Ovary (tissue), 9 donors: ENCODE data around the gene RCOR3. TPM values are rescaled to one million over a fixed set of nuclear protein-coding genes. Genes with fewer than 3 reads are reported as not detected.

Experiments used
- DNase-seq, 5 donors: peaks; one replicate each; pipeline ENCODE4 v3.0.0-alpha.2; 2019 to 2020
- H3K27ac ChIP-seq, 2 donors: fragments of 200-600 bp; one replicate each; pipeline versions ENCODE4 v1.5.1 to v1.8.0; 2019 to 2022
- H3K27me3 ChIP-seq: fragments of 200-600 bp; one replicate; pipeline ENCODE4 v1.8.0; 2022
- H3K36me3 ChIP-seq: fragments of 200-600 bp; sonication (generic); one replicate; pipeline ENCODE4 v1.5.1; 2019
- H3K4me1 ChIP-seq: one replicate; pipeline ENCODE4 v1.8.1; 2013; ENCODE audit warnings: mild to moderate bottlenecking, moderate library complexity; ENCODE audit not compliant: insufficient read depth
- H3K4me3 ChIP-seq: fragments of 200-600 bp; sonication (generic); one replicate; pipeline ENCODE4 v1.5.1; 2017
- H3K9me3 ChIP-seq, 2 donors: fragments of 200-600 bp in 1 of 2; sonication (generic) in 1 of 2; one replicate each; pipeline versions ENCODE4 v1.5.1 to v1.8.1; 2013 to 2019; ENCODE audit warnings: mild to moderate bottlenecking in 1 of 2, moderate library complexity in 1 of 2
- CTCF ChIP-seq, 3 donors: fragments of 450-650 bp in 2 of 3; fragments of 200-600 bp in 1 of 3; IDR thresholded peaks; one replicate each; pipeline versions ENCODE4 v1.5.1 to v1.8.0; 2016 to 2022; ENCODE audit warnings: antibody characterized with exemption in 3 of 3, mild to moderate bottlenecking in 1 of 3
- EP300 ChIP-seq: sonication (generic); formaldehyde crosslinking; IDR thresholded peaks from one replicate; pipeline ENCODE4 v1.6.1; 2017; ENCODE audit warnings: antibody characterized with exemption
- POLR2A ChIP-seq: fragments of 450-650 bp; IDR thresholded peaks from one replicate; pipeline ENCODE4 v1.6.1; 2017; ENCODE audit warnings: antibody characterized with exemption, mild to moderate bottlenecking, moderate library complexity
- WGBS, 3 donors: extraction: QIAGEN DNeasy Blood & Tissue Kit in 1 of 3; methylation state at CpG; one replicate each; pipeline versions ENCODE4 v1.1.5 to v1.1.7; 2013 to 2017; 5-methylcytosine and 5-hydroxymethylcytosine counted together
- intact Hi-C, 4 donors: fragments of 100-400 bp; cut with DNase I; formaldehyde crosslinking; loops; one replicate each; pipeline versions ENCODE4 v1.11.0 to v1.15.1; 2022 to 2023
- polyA plus RNA-seq, 2 donors: library from polyadenylated mRNA; stranded (reverse); fragments of 200-250 nt in 1 of 2; fragments of 350-450 nt in 1 of 2; fragmentation: Illumina TruSeq in 1 of 2; extraction: RNeasy Lipid Tissue Mini Kit (QIAGEN cat#74804) in 1 of 2; gene quantifications; one replicate each; pipeline ENCODE4 v1.2.3, GENCODE V29; 2013 to 2014
- total RNA-seq, 7 donors: library from RNA; depleted of rRNA in 2 of 7; stranded (reverse); fragments of >200 nt in 2 of 7; fragmentation: NEBNext Ultra II Directional in 3 of 7; extraction: Animal tissue kit (Norgen Biotek cat#: 25700) in 3 of 7; gene quantifications; one replicate each; pipeline versions ENCODE4 v1.1.0 to v1.2.4, GENCODE V29; 2016 to 2023
- donor health status: DM: no; HTN: no; CAD: no; lungs with moderate emphysema.
- donor health status: DM: no; HTN: no; CAD: no.
- donor health status: Bipolar disorder and iron deficiency.
- donor health status: DM: yes; HTN: yes; CAD: no.
- donor health status: DM: no; HTN: no; CAD: no.
- donor health status: DM: yes; HTN: yes; CAD: no.

Gene RCOR3
- total and polyA plus RNA-seq, 9 donors: 34.3 to 75.2 (median 55.0) TPM

DNA sequence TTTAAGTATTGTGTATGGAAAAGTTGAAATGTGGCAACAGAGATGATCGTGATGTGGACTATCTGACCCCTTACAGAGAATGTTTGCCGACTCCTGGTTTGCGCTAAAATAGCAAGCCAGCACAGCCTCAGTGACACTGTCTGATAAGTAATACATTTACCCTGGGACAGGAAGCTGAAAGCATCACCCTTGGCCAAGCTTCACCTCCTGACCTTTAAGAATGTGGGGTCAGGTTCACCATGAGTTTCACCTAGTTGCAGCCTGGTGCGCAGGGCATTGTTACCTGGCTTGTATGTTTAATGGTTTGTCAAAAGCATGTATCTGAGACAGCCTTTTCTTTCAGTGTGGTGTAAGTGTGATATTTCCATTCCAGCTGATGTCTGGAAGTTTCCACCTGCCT lies 96.7 kb downstream of the RCOR3 start:
- 94 to 96% (median 96%) methylated on average over 4 of the region's 4 CpGs for WGBS, 3 donors

DNA sequence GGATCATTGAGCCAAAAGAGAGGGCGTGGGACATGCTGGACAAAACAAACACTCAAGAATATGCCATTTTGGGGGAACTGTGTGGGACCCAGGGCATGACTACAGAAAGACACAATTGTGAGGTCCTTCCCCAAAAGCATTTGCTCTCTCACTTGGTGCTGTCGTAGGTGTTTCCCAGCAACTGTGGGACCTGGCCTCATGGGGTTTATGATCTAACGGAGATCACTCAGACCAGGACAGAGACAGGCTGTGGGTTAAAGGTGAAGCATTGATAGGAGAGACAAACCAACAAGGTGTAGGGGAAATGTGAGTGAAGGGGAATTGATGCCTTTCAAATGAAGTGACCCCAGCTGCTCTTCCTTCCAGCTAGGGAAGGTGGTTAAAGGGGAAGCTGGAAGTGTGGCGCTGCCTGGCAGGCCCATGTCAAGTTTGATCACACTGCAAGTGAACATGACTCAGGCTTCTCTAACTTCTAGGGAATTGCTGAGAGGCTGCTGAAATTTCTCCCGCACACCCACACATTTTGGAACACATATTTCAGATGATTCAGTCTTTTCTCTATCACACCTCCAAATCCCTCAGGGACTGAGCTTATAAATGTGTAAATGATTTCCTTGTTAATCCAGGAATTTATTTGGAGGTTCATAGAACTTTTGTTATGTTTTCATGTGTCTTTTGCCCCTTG lies 97.7 kb downstream of the RCOR3 start:
- no peak for TF ChIP-seq POLR2A
- no peak for TF ChIP-seq EP300
- no peak for TF ChIP-seq CTCF (IDR thresholded peaks at IDR 0.05)
- H3K4me3 ChIP-seq: no peak overlapping the region
- intact Hi-C loops: no loop called here
- no peaks in the 10 kb centered on the region for H3K36me3 ChIP-seq
- no peak for DNase-seq
- no peaks in the 10 kb centered on the region for H3K27me3 ChIP-seq
- WGBS, 3 donors: 60 to 68% (median 65%) methylated on average over 5 of the region's 5 CpGs
- H3K9me3 ChIP-seq: no peaks in the 10 kb centered on the region
- H3K27ac ChIP-seq: no peak overlapping the region
- H3K4me1 ChIP-seq: peaks cover 1% of the 10 kb centered on the region

More for the DNA sequence above, 96.7 kb downstream of the RCOR3 start:
- H3K36me3 ChIP-seq: no peaks in the 10 kb centered on the region
- no peaks in the 10 kb centered on the region for H3K9me3 ChIP-seq
- peaks cover 1% of the 10 kb centered on the region for H3K4me1 ChIP-seq
- no peak overlapping the region for H3K4me3 ChIP-seq
- TF ChIP-seq POLR2A (no peak), EP300 (no peak), CTCF (IDR thresholded peaks at IDR 0.05) (no peak)
- intact Hi-C loops: no loop called here
- DNase-seq: no peak
- no peak overlapping the region for H3K27ac ChIP-seq
- H3K27me3 ChIP-seq: no peaks in the 10 kb centered on the region

GRCh38 chr1:211358685-211359084 lies 99.5 kb downstream of the RCOR3 start:
- WGBS, 3 donors: 96 to 100% (median 100%) methylated on average over 1 of the region's 1 CpG
- no peak for DNase-seq
- H3K27ac ChIP-seq: no peak overlapping the region
- peaks cover 1% of the 10 kb centered on the region for H3K4me1 ChIP-seq
- intact Hi-C loops: no loop called here
- no peaks in the 10 kb centered on the region for H3K27me3 ChIP-seq
- no peaks in the 10 kb centered on the region for H3K9me3 ChIP-seq
- no peak overlapping the region for H3K4me3 ChIP-seq
- TF ChIP-seq POLR2A (no peak), EP300 (no peak)
- no peaks in the 10 kb centered on the region for H3K36me3 ChIP-seq

GRCh38 chr1:211359876-211360275 lies 100.7 kb downstream of the RCOR3 start:
- no peaks in the 10 kb centered on the region for H3K4me1 ChIP-seq
- no peaks in the 10 kb centered on the region for H3K36me3 ChIP-seq
- TF ChIP-seq EP300 (no peak), POLR2A (no peak), CTCF (IDR thresholded peaks at IDR 0.05) (no peak)
- H3K27me3 ChIP-seq: no peaks in the 10 kb centered on the region
- 86 to 90% (median 87%) methylated on average over 3 of the region's 3 CpGs for WGBS, 3 donors
- DNase-seq: no peak
- intact Hi-C loops: no loop called here
- H3K4me3 ChIP-seq: no peak overlapping the region
- no peak overlapping the region for H3K27ac ChIP-seq
- H3K9me3 ChIP-seq: no peaks in the 10 kb centered on the region

DNA sequence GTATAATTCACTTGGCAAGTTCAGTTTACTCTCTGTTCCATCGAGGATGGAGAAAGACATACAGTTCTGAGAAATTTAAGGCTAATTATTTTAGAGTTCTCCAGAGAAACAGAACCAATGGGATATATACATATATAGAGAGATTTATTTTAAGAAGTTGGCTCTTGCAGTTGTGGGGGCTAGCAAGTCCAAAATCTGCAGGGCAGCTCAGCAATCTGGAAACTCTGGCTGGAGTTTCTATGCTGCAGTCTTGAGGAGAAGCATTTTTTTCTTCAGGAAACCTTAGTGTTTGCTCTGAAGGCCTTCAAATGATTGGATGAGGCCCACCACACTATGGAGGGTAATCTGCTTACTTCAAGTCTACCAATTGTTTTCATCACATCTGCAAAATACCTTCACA lies 102.0 kb downstream of the RCOR3 start:
- Histone ChIP-seq H3K36me3 (no peaks in the 10 kb centered on the region), H3K4me1 (no peaks in the 10 kb centered on the region), H3K4me3 (no peak overlapping the region), H3K27me3 (no peaks in the 10 kb centered on the region), H3K9me3 (no peaks in the 10 kb centered on the region), H3K27ac (no peak overlapping the region)
- intact Hi-C loops: no loop called here
- WGBS, 3 donors: 92 to 98% (median 97%) methylated on average over 1 of the region's 1 CpG
- TF ChIP-seq EP300: no peak
- TF ChIP-seq CTCF (IDR thresholded peaks at IDR 0.05): no peak
- no peak for TF ChIP-seq POLR2A
- DNase-seq: no peak
